Breast epithelium (tissue), 4 donors: ENCODE measurements around the gene TLE1. TPM values are rescaled to one million over a fixed set of nuclear protein-coding genes. Genes with fewer than 3 reads are reported as not detected.

Experiments
- DNase-seq, 2 donors: peaks; one replicate each; pipeline ENCODE4 v3.0.0-alpha.2; 2019; ENCODE audit warnings: low spot score in 2 of 2
- H3K27ac ChIP-seq, 2 donors: fragments of 200-600 bp; sonication (generic) in 1 of 2; one replicate each; pipeline ENCODE4 v1.5.1; 2016 to 2019; ENCODE audit warnings: mild to moderate bottlenecking in 1 of 2
- H3K27me3 ChIP-seq, 2 donors: fragments of 200-600 bp; sonication (generic) in 1 of 2; one replicate each; pipeline versions ENCODE4 v1.5.1 to v1.6.0; 2017 to 2019; ENCODE audit warnings: control low read depth in 1 of 2, mild to moderate bottlenecking in 1 of 2
- H3K36me3 ChIP-seq: fragments of 200-600 bp; one replicate; pipeline ENCODE4 v1.5.1; 2019
- H3K4me1 ChIP-seq, 2 donors: fragments of 200-600 bp; sonication (generic); one replicate each; pipeline ENCODE4 v1.5.1; 2016 to 2019; ENCODE audit warnings: control low read depth in 1 of 2
- H3K4me3 ChIP-seq, 3 donors: fragments of 200-600 bp; sonication (generic); 1 replicate in 2 of 3; 2 replicates in 1 of 3; pipeline ENCODE4 v1.5.1; 2016 to 2019; ENCODE audit warnings: mild to moderate bottlenecking in 3 of 3, moderate library complexity in 2 of 3
- H3K9me3 ChIP-seq, 2 donors: fragments of 200-600 bp; sonication (generic) in 1 of 2; one replicate each; pipeline ENCODE4 v1.5.1; 2016 to 2019; ENCODE audit warnings: control low read depth in 1 of 2
- CTCF ChIP-seq, 3 donors: fragments of 450-650 bp; IDR thresholded peaks; one replicate each; pipeline ENCODE4 v1.5.1; 2016 to 2017; ENCODE audit warnings: antibody characterized with exemption in 3 of 3, mild to moderate bottlenecking in 3 of 3, moderate library complexity in 3 of 3
- POLR2A ChIP-seq: fragments of 450-650 bp; IDR thresholded peaks from one replicate; pipeline ENCODE4 v1.6.1; 2016; ENCODE audit warnings: antibody characterized with exemption, mild to moderate bottlenecking, moderate library complexity
- POLR2AphosphoS5 ChIP-seq, 3 donors: sonication (generic); formaldehyde crosslinking; IDR thresholded peaks; one replicate each; pipeline ENCODE4 v1.6.1; 2017; ENCODE audit warnings: antibody characterized with exemption in 3 of 3
- intact Hi-C: fragments of 100-400 bp; cut with DNase I; formaldehyde crosslinking; loops from one replicate; pipeline ENCODE4 v1.15.1; 2023; ENCODE audit warnings: low total_unique reads
- total RNA-seq, 3 donors: library from RNA; depleted of rRNA; stranded (reverse); fragments of >200 nt; gene quantifications; one replicate each; pipeline ENCODE4 v1.1.0, GENCODE V29; 2016

Gene TLE1
- total RNA-seq, 3 donors from 2014 or later = 41.1 to 52.1 (median 47.4) TPM

- H3K9me3 ChIP-seq = no peaks in the 10 kb centered on the region
- no peak overlapping the region for H3K4me3 ChIP-seq
- no peaks in the 10 kb centered on the region for H3K27me3 ChIP-seq
- H3K27ac ChIP-seq = no peak overlapping the region
- DNase-seq = no peak
- H3K36me3 ChIP-seq = no peaks in the 10 kb centered on the region
- intact Hi-C loops = no loop called here
- TF ChIP-seq CTCF (IDR thresholded peaks at IDR 0.05) (no peak), POLR2A (no peak), POLR2AphosphoS5 (IDR thresholded peaks at IDR 0.05) (no peak)
- H3K4me1 ChIP-seq = no peaks in the 10 kb centered on the region
Measured at GRCh38 chr9:81573415-81574321, 115.7 kb downstream of the TLE1 start.

GRCh38 chr9:81570083-81570482 is 119.3 kb downstream of the TLE1 start:
- no peaks in the 10 kb centered on the region for H3K27me3 ChIP-seq
- no peaks in the 10 kb centered on the region for H3K9me3 ChIP-seq
- H3K36me3 ChIP-seq = no peaks in the 10 kb centered on the region
- no peak overlapping the region for H3K27ac ChIP-seq
- no peaks in the 10 kb centered on the region for H3K4me1 ChIP-seq
- DNase-seq = no peak
- intact Hi-C loops = no loop called here
- no peak overlapping the region for H3K4me3 ChIP-seq
- no peak for TF ChIP-seq POLR2AphosphoS5 (IDR thresholded peaks at IDR 0.05)
- TF ChIP-seq POLR2A = no peak

GRCh38 chr9:81566074-81566698 is 123.2 kb downstream of the TLE1 start:
- Histone ChIP-seq H3K27ac (no peak overlapping the region), H3K36me3 (no peaks in the 10 kb centered on the region), H3K4me3 (no peak overlapping the region), H3K9me3 (no peaks in the 10 kb centered on the region), H3K27me3 (no peaks in the 10 kb centered on the region), H3K4me1 (peaks cover 0 to 4% of the 10 kb centered on the region in 2 donors)
- no peak for DNase-seq
- intact Hi-C loops = no loop called here
- TF ChIP-seq POLR2A = no peak
- TF ChIP-seq CTCF (IDR thresholded peaks at IDR 0.05) = no peak
- no peak for TF ChIP-seq POLR2AphosphoS5 (IDR thresholded peaks at IDR 0.05)

- H3K27ac ChIP-seq = no peak overlapping the region
- intact Hi-C loops = no loop called here
- no peak for TF ChIP-seq CTCF (IDR thresholded peaks at IDR 0.05)
- TF ChIP-seq POLR2A = no peak
- TF ChIP-seq POLR2AphosphoS5 (IDR thresholded peaks at IDR 0.05) = no peak
- no peaks in the 10 kb centered on the region for H3K27me3 ChIP-seq
- no peaks in the 10 kb centered on the region for H3K9me3 ChIP-seq
- H3K36me3 ChIP-seq = no peaks in the 10 kb centered on the region
- H3K4me1 ChIP-seq = peaks cover 0 to 4% of the 10 kb centered on the region in 2 donors
- no peak for DNase-seq
- H3K4me3 ChIP-seq = no peak overlapping the region
Measured at GRCh38 chr9:81565609-81566008, 123.7 kb downstream of the TLE1 start.

- Histone ChIP-seq H3K4me1 (peaks cover 0 to 4% of the 10 kb centered on the region in 2 donors), H3K4me3 (no peak overlapping the region), H3K27me3 (no peaks in the 10 kb centered on the region), H3K27ac (no peak overlapping the region), H3K9me3 (no peaks in the 10 kb centered on the region), H3K36me3 (no peaks in the 10 kb centered on the region)
- intact Hi-C loops = no loop called here
- DNase-seq = no peak
- TF ChIP-seq POLR2A = no peak
- no peak for TF ChIP-seq CTCF (IDR thresholded peaks at IDR 0.05)
- no peak for TF ChIP-seq POLR2AphosphoS5 (IDR thresholded peaks at IDR 0.05)
Measured at GRCh38 chr9:81565144-81565543, 124.2 kb downstream of the TLE1 start.
